Esophagus squamous epithelium (tissue), 5 donors: ENCODE measurements around the gene FAM9C. TPM values are rescaled to one million over a fixed set of nuclear protein-coding genes. Genes with fewer than 3 reads are reported as not detected.
"Not testable (repeated sequence)": the region's sequence is repeated elsewhere in the genome, so short reads cannot be mapped to it uniquely, and the experiment has no call there.

ENCODE experiments used
- DNase-seq: peaks from one replicate; lab custom pipeline; 2025; lab: John Stamatoyannopoulos, UW
- H3K27ac ChIP-seq, 4 donors: fragments of 200-600 bp; sonication (generic); one replicate each; pipeline ENCODE4 v1.5.1; 2016 to 2019; ENCODE audit warnings: mild to moderate bottlenecking in 1 of 4
- H3K27me3 ChIP-seq, 4 donors: fragments of 200-600 bp; sonication (generic); 1 replicate in 3 of 4; 2 replicates in 1 of 4; pipeline versions ENCODE4 v1.5.1 to v1.6.0; 2017 to 2021; ENCODE audit warnings: antibody characterized with exemption in 1 of 4
- H3K36me3 ChIP-seq, 3 donors: fragments of 200-600 bp; sonication (generic); one replicate each; pipeline ENCODE4 v1.5.1; 2016 to 2019
- H3K4me1 ChIP-seq, 3 donors: fragments of 200-600 bp; sonication (generic); one replicate each; pipeline ENCODE4 v1.5.1; 2017 to 2019
- H3K4me3 ChIP-seq, 4 donors: fragments of 200-600 bp; sonication (generic); 1 replicate in 3 of 4; 2 replicates in 1 of 4; pipeline ENCODE4 v1.5.1; 2016 to 2019; ENCODE audit warnings: mild to moderate bottlenecking in 2 of 4, moderate library complexity in 1 of 4
- H3K9me3 ChIP-seq, 3 donors: fragments of 200-600 bp; sonication (generic); one replicate each; pipeline ENCODE4 v1.5.1; 2016 to 2019
- CTCF ChIP-seq, 6 experiments: fragments of 450-650 bp in 4 of 6; fragments of 200-600 bp in 2 of 6; sonication (generic) in 2 of 6; IDR thresholded peaks; one replicate each; pipeline ENCODE4 v1.5.1; 2016 to 2019; ENCODE audit warnings: antibody characterized with exemption in 6 of 6, mild to moderate bottlenecking in 4 of 6, moderate library complexity in 4 of 6
- POLR2A ChIP-seq, 4 donors: fragments of 450-650 bp; IDR thresholded peaks; one replicate each; pipeline ENCODE4 v1.6.1; 2017; ENCODE audit warnings: antibody characterized with exemption in 4 of 4, mild to moderate bottlenecking in 4 of 4, moderate library complexity in 3 of 4
- WGBS, 2 donors: methylation state at CpG; one replicate each; pipeline ENCODE4 v1.1.5; 2018; 5-methylcytosine and 5-hydroxymethylcytosine counted together
- intact Hi-C: fragments of 100-400 bp; cut with DNase I; formaldehyde crosslinking; loops from one replicate; pipeline ENCODE4 v1.15.0; 2022
- total RNA-seq, 4 donors: library from RNA; depleted of rRNA; stranded (reverse); fragments of >200 nt; gene quantifications; one replicate each; pipeline ENCODE4 v1.1.0, GENCODE V29; 2016
- donor health status: DM: yes; HTN: yes; CAD: no.

The FAM9C gene
- total RNA-seq, 4 donors from 2014 or later, result not detected

DNA sequence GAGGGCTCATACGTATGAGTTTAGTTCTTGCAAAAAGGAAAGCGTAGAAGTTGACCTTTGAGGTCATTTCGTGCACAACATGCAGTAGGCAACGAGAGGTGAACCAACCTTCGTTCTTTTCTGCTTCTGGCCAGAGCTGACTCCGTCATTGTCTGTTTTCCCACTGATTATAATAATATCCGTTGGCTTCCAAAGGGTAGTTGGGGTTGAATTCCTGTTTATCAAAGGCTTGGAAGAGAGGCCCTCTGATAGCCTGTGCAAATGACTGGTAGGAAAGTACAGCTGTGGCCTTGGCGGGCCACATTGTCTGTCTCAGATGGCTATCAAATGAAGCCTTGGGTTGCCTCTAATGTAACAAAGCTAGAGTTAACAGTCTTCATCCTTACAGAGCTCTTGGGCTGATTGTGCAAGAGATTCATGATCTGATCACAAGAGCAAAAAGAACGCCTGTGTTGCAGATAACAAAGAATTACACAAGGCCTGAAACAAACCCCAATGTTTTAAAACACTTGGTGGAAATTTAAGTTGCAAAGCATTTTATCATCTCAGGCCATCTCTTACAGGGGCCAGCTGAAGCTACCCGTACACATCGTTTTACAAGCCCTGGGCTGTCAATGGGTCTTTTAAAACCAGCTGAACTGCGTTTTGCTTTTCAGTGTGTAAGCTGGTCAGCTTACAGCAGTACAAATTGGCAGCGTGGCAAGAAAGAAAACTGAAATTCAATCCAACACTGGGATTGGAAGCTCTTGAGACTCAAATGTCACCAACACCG is 46.1 kb upstream of the FAM9C start:
- peaks cover 0 to 16% (median 0%) of the 10 kb centered on the region in 3 donors for H3K4me1 ChIP-seq
- no peaks in the 10 kb centered on the region for H3K36me3 ChIP-seq
- no peak overlapping the region for H3K4me3 ChIP-seq
- H3K27ac ChIP-seq, result peak overlapping the region; percentile 56 to 78 (median 70)
- no peaks in the 10 kb centered on the region for H3K27me3 ChIP-seq
- intact Hi-C loops, result loop anchor here (10.0 kb wide), 1 partner anchor 394 kb away; no protein-coding TSS in a partner anchor
- no peak for DNase-seq
- no peaks in the 10 kb centered on the region for H3K9me3 ChIP-seq
- TF ChIP-seq POLR2A (IDR thresholded peaks at IDR 0.05) (no peak), CTCF (IDR thresholded peaks at IDR 0.05) (no peak)
- 45 to 67% methylated on average over 11 to 14 of the region's 14 CpGs for WGBS, 2 donors

DNA sequence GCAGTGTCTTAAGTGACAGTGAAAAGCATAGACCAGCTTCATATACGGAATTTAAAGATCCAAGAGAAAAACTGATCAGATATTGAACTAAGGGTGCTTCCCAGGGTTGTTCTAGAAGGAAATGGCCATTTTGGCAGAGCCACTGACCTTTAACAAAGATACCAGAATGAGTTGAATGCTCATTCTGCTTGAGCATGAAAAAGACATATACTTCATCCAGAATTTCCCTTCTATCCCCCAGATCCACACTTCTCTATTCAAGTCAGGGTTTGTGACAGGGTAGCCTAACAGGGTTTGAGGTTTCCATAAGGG is 45.6 kb upstream of the FAM9C start:
- Histone ChIP-seq H3K27me3 (no peaks in the 10 kb centered on the region), H3K27ac (peak overlapping the region; percentile 56 to 78 (median 70)), H3K36me3 (no peaks in the 10 kb centered on the region), H3K9me3 (no peaks in the 10 kb centered on the region), H3K4me3 (no peak overlapping the region), H3K4me1 (peaks cover 0 to 11% (median 0%) of the 10 kb centered on the region in 3 donors)
- TF ChIP-seq POLR2A (IDR thresholded peaks at IDR 0.05) (no peak), CTCF (IDR thresholded peaks at IDR 0.05) (no peak)
- no peak for DNase-seq
- WGBS, 2 donors, result 47 to 88% methylated on average over 1 of the region's 1 CpG
- intact Hi-C loops, result loop anchor here (10.0 kb wide), 1 partner anchor 395 kb away; no protein-coding TSS in a partner anchor

GRCh38 chrX:13088156-13088487 is 43.7 kb upstream of the FAM9C start:
- intact Hi-C loops, result no loop called here
- DNase-seq, result no peak
- Histone ChIP-seq H3K27ac (peak overlapping the region in 2 of 4 donors; percentile 52 to 64), H3K9me3 (no peaks in the 10 kb centered on the region), H3K36me3 (no peaks in the 10 kb centered on the region), H3K4me3 (no peak overlapping the region), H3K4me1 (no peaks in the 10 kb centered on the region), H3K27me3 (no peaks in the 10 kb centered on the region)
- WGBS, 2 donors, result 63 to 69% methylated on average over 3 to 5 of the region's 5 CpGs
- no peak for TF ChIP-seq POLR2A (IDR thresholded peaks at IDR 0.05)
- TF ChIP-seq CTCF (IDR thresholded peaks at IDR 0.05), result no peak

- DNase-seq, result no peak
- intact Hi-C loops, result no loop called here
These were observed 43.1 kb upstream of the FAM9C start for GRCh38 chrX:13087322-13088155.

GRCh38 chrX:13086793-13087321 is 42.4 kb upstream of the FAM9C start:
- DNase-seq, H3K4me1 ChIP-seq, H3K9me3 ChIP-seq, intact Hi-C loops, H3K36me3 ChIP-seq, H3K4me3 ChIP-seq, H3K27me3 ChIP-seq: not testable (repeated sequence)
- H3K27ac ChIP-seq, result peak overlapping the region in 2 of 4 donors; percentile 1 to 42
- WGBS, 2 donors, result 74 to 77% methylated on average over 3 to 8 of the region's 8 CpGs

More at GRCh38 chrX:13087322-13088155, 43.1 kb upstream of the FAM9C start:
- no peaks in the 10 kb centered on the region for H3K27me3 ChIP-seq
- no peak for TF ChIP-seq CTCF (IDR thresholded peaks at IDR 0.05)
- peak in 1 of 4 donors; percentile 18 for TF ChIP-seq POLR2A (IDR thresholded peaks at IDR 0.05)
- H3K27ac ChIP-seq, result peak overlapping the region in 2 of 4 donors; percentile 52 to 64
- H3K36me3 ChIP-seq, result no peaks in the 10 kb centered on the region
- 50 to 60% methylated on average over 7 to 10 of the region's 10 CpGs for WGBS, 2 donors
- H3K4me1 ChIP-seq, result no peaks in the 10 kb centered on the region
- H3K4me3 ChIP-seq, result no peak overlapping the region
- no peaks in the 10 kb centered on the region for H3K9me3 ChIP-seq
